HepG2 (cell line): ENCODE data around the gene VILL. TPM values are rescaled to one million over a fixed set of nuclear protein-coding genes. Genes with fewer than 3 reads are reported as not detected.

Source experiments
- ATAC-seq: fragments of 200-7000 bp; cut with Tn5 transposase; 3 replicates; pipeline ENCODE4 v1.9.1; 2020; ENCODE audit warnings: mild to moderate bottlenecking, moderate library complexity
- BruUV-seq: library from RNA; stranded (reverse); fragments of 400-500 nt; replicated peaks from 2 replicates; lab custom pipeline; 2021; lab: Mats Ljungman, UMichigan
- CTCF ChIA-PET: fragments of 300-600 bp; formaldehyde crosslinking; extraction: SDS; loops from one replicate; lab custom pipeline; 2021; ENCODE audit warnings: low total read pairs, inconsistent platforms, low intra/inter-chr PET ratio; lab: Yijun Ruan, JAX
- POLR2A ChIA-PET: fragments of 350-600 bp; sonication (Branson Sonifier 250); formaldehyde crosslinking; loops from one replicate; lab custom pipeline; 2020; ENCODE audit warnings: antibody characterized with exemption, inconsistent platforms; lab: Yijun Ruan, JAX
- DNase-seq: peaks from one replicate; pipeline ENCODE4 v3.0.0-alpha.2; 2015; ENCODE audit warnings: low spot score
- FAIRE-seq: peaks from 3 replicates; lab custom pipeline; 2011; peaks lifted over from hg19 to GRCh38; lab: Jason Lieb, UNC
- H2AFZ ChIP-seq: one replicate; pipeline ENCODE4 v1.6.1; 2011; ENCODE audit warnings: low read length, inconsistent platforms
- H3K27ac ChIP-seq: fragments of 300-600 bp; 3 replicates; pipeline ENCODE4 v1.8.0; 2011; ENCODE audit warnings: mixed run types, mild to moderate bottlenecking, mixed read lengths, low read length, inconsistent platforms; ENCODE audit not compliant: insufficient read depth; ENCODE audit errors: extremely low read length
- H3K27me3 ChIP-seq, 2 experiments: fragments of 200-600 bp in 1 of 2; 2 replicates in 1 of 2; 3 replicates in 1 of 2; pipeline versions ENCODE4 v1.6.0 to v1.8.0; 2011; ENCODE audit warnings: low read length in 2 of 2, mild to moderate bottlenecking in 2 of 2, moderate library complexity in 2 of 2, inconsistent platforms in 1 of 2; ENCODE audit not compliant: insufficient read depth in 2 of 2, control insufficient read depth in 1 of 2
- H3K36me3 ChIP-seq, 2 experiments: fragments of 200-600 bp in 1 of 2; replicated peaks in 1 of 2; 2 replicates in 1 of 2; 3 replicates in 1 of 2; pipeline versions ENCODE4 v1.5.1 to v1.8.0; 2011; ENCODE audit warnings: low read length in 2 of 2, inconsistent platforms in 1 of 2; ENCODE audit not compliant: insufficient read depth in 2 of 2, control insufficient read depth in 1 of 2
- H3K4me1 ChIP-seq: 2 replicates; pipeline ENCODE4 v1.5.1; 2012; ENCODE audit warnings: low read length, inconsistent platforms; ENCODE audit not compliant: insufficient read depth
- H3K4me2 ChIP-seq: 2 replicates; pipeline ENCODE4 v1.6.0; 2011; ENCODE audit warnings: low read depth, low read length, inconsistent platforms
- H3K4me3 ChIP-seq, 3 experiments: fragments of 200-600 bp in 1 of 3; sonication (generic), shearing (Covaris generic) in 1 of 3; replicated peaks in 1 of 3; 2 replicates each; pipeline ENCODE4 v1.5.1; 2011 to 2016; ENCODE audit warnings: low read length in 3 of 3, inconsistent platforms in 2 of 3, low read depth in 2 of 3, mild to moderate bottlenecking in 2 of 3, control low read depth in 1 of 3, mixed read lengths in 1 of 3; ENCODE audit not compliant: insufficient read depth in 1 of 3
- H3K79me2 ChIP-seq: one replicate; pipeline ENCODE4 v1.6.1; 2011; ENCODE audit warnings: low read length, inconsistent platforms; ENCODE audit not compliant: insufficient read depth
- H3K9ac ChIP-seq: 2 replicates; pipeline ENCODE4 v1.6.0; 2011; ENCODE audit warnings: mild to moderate bottlenecking, low read depth, low read length, inconsistent platforms; ENCODE audit not compliant: insufficient read depth
- H3K9me3 ChIP-seq: 2 replicates; pipeline ENCODE4 v1.5.1; 2012; ENCODE audit warnings: mild to moderate bottlenecking, low read length
- H4K20me1 ChIP-seq: 2 replicates; pipeline ENCODE4 v1.6.0; 2011; ENCODE audit warnings: inconsistent platforms, mild to moderate bottlenecking, low read length, moderate library complexity; ENCODE audit not compliant: insufficient read depth
- FOXK2 ChIP-seq: fragments of 450-650 bp; IDR thresholded peaks from 2 replicates; pipeline ENCODE4 v1.6.1; 2016
- MIXL1 ChIP-seq: IDR thresholded peaks from 2 replicates; pipeline ENCODE4 v1.6.1; 2016
- SAFB2 ChIP-seq: sonication (generic); formaldehyde crosslinking; IDR thresholded peaks from 2 replicates; pipeline ENCODE4 v1.5.1; 2020; ENCODE audit warnings: missing genetic modification reagents, low read depth, mild to moderate bottlenecking, borderline replicate concordance
- ZSCAN9 ChIP-seq: IDR thresholded peaks from 2 replicates; pipeline ENCODE4 v1.6.1; 2016; ENCODE audit warnings: borderline replicate concordance
- WGBS: methylation state at CpG from one replicate; pipeline ENCODE4 v1.1.6; 2017; ENCODE audit warnings: low lambda C conversion rate; 5-methylcytosine and 5-hydroxymethylcytosine counted together
- in situ Hi-C: cut with HindIII; loops from 2 replicates; pipeline ENCODE4 v1.10.0; 2017; ENCODE audit warnings: low pct_unique_long_range_greater_than_20kb; ENCODE audit not compliant: extremely low pct_ligation_motif_present
- intact Hi-C: fragments of 100-400 bp; cut with micrococcal nuclease; formaldehyde crosslinking; loops from one replicate; pipeline ENCODE4 v1.10.0; 2022; ENCODE audit not compliant: unreplicated experiment
- polyA plus RNA-seq, 8 experiments: library from polyadenylated mRNA; depleted of rRNA in 3 of 8; stranded (reverse) in 7 of 8; unstranded in 1 of 8; fragments of >200 nt; fragmentation: Illumina TruSeq in 4 of 8; extraction: Trizol in 4 of 8; gene quantifications; 2 replicates each; pipeline versions ENCODE4 v1.2.1 to v1.2.3, GENCODE V29; 2011 to 2016; ENCODE audit warnings: low read depth in 4 of 8, missing spikeins in 1 of 8, mixed read lengths in 1 of 8; ENCODE audit not compliant: insufficient read depth in 1 of 8
- total RNA-seq, 5 experiments: library from RNA; depleted of rRNA; stranded (reverse); fragments of >200 nt; fragmentation: Illumina TruSeq; extraction: Trizol; gene quantifications; 2 replicates each; pipeline ENCODE4 v1.2.3, GENCODE V29; 2016; ENCODE audit warnings: low read depth in 1 of 5
- TF ChIP-seq, protein P1 (sequence below): sonication (generic); formaldehyde crosslinking; IDR thresholded peaks from 2 replicates; pipeline ENCODE4 v1.5.0; 2020; ENCODE audit warnings: mild to moderate bottlenecking, missing genetic modification reagents, borderline replicate concordance
- TF ChIP-seq, protein P2 (sequence below): sonication (generic); formaldehyde crosslinking; IDR thresholded peaks from 2 replicates; pipeline ENCODE4 v1.5.0; 2020; ENCODE audit warnings: mild to moderate bottlenecking, low read depth, missing genetic modification reagents, borderline replicate concordance

The VILL gene
- total and polyA plus RNA-seq, 2 of the 13 experiments (the other 11 are each of a cell fraction or from before 2014, with no cell fraction given), result 3.2 to 5.3 TPM

DNA sequence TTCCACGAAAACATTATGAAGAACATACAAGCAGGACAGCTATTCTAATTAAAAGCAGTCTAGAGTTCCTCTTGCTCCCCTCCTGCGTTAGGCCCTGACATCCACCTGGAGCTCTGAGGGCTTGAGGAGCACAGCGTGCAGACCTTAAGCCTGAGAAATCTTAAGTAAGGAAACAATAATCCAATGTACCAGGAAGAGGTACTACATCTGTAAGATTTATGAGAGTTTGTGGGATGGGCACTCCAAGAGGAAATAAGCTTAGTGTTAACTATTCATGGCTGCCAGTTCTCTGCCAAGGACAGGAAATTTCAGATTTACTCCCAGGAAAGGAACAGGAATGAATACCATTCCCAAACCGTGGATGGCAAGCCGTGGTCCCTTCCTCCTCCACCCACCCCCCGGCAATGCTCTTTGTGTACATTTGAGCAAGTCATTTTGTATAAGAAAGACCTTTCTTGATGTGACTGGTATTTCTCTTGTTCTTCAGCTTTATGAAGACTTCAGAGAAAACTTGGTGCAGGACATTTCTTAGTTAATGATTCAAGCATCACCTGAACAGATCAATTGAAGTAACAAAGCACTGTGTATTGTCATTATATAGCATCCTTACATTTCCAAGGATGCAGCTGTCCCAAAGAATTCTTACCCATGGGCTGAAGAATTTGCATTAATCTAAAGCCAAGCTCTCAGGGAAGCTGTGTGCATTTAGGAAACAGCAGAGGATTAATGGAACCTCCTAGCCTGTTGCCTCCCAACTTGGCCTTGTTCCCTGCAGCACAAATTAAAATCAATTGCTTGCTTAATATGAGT is 28.8 kb upstream of the VILL start:
- peaks cover 3% of the 10 kb centered on the region for H3K79me2 ChIP-seq
- no peaks in the 10 kb centered on the region for H4K20me1 ChIP-seq
- peaks cover 57% of the 10 kb centered on the region for H3K4me1 ChIP-seq
- no peak for TF ChIP-seq MIXL1 (CRISPR knock-in tag)
- TF ChIP-seq ZSCAN9, result no peak
- TF ChIP-seq, protein P1, sequence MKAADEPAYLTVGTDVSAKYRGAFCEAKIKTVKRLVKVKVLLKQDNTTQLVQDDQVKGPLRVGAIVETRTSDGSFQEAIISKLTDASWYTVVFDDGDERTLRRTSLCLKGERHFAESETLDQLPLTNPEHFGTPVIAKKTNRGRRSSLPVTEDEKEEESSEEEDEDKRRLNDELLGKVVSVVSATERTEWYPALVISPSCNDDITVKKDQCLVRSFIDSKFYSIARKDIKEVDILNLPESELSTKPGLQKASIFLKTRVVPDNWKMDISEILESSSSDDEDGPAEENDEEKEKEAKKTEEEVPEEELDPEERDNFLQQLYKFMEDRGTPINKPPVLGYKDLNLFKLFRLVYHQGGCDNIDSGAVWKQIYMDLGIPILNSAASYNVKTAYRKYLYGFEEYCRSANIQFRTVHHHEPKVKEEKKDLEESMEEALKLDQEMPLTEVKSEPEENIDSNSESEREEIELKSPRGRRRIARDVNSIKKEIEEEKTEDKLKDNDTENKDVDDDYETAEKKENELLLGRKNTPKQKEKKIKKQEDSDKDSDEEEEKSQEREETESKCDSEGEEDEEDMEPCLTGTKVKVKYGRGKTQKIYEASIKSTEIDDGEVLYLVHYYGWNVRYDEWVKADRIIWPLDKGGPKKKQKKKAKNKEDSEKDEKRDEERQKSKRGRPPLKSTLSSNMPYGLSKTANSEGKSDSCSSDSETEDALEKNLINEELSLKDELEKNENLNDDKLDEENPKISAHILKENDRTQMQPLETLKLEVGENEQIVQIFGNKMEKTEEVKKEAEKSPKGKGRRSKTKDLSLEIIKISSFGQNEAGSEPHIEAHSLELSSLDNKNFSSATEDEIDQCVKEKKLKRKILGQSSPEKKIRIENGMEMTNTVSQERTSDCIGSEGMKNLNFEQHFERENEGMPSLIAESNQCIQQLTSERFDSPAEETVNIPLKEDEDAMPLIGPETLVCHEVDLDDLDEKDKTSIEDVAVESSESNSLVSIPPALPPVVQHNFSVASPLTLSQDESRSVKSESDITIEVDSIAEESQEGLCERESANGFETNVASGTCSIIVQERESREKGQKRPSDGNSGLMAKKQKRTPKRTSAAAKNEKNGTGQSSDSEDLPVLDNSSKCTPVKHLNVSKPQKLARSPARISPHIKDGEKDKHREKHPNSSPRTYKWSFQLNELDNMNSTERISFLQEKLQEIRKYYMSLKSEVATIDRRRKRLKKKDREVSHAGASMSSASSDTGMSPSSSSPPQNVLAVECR, result no peak
- no peak for TF ChIP-seq FOXK2
- no peak for TF ChIP-seq SAFB2
- TF ChIP-seq, protein P2, sequence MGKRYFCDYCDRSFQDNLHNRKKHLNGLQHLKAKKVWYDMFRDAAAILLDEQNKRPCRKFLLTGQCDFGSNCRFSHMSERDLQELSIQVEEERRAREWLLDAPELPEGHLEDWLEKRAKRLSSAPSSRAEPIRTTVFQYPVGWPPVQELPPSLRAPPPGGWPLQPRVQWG, result no peak
- TF ChIP-seq, all 625 proteins: peak for 0
- ATAC-seq (no peak), FAIRE-seq (peak; percentile 12), DNase-seq (no peak)
- H3K27me3 ChIP-seq, result no peaks in the 10 kb centered on the region
- peak overlapping the region; percentile 26 for H3K27ac ChIP-seq
- ChIA-PET POLR2A (interaction anchor here (1.1 to 1.3 kb wide), 2 partner anchors 23 to 52 kb away, joined by 4 read pairs; no protein-coding TSS in a partner anchor), CTCF (no interaction called here)
- H3K9me3 ChIP-seq, result no peaks in the 10 kb centered on the region
- WGBS, result 91% methylated on average over 6 of the region's 6 CpGs
- no peak overlapping the region for H3K4me3 ChIP-seq
- H3K36me3 ChIP-seq, result peaks cover 7 to 22% of the 10 kb centered on the region in 2 experiments
- no peak overlapping the region for H2AFZ ChIP-seq
- H3K4me2 ChIP-seq, result no peak overlapping the region
- intact Hi-C loops (no loop called here), in situ Hi-C loops (no loop called here)
- no TSS peak for BruUV-seq
- no peak overlapping the region for H3K9ac ChIP-seq
